Sigmoid colon (tissue), 7 donors: ENCODE measurements around the gene ECHS1. TPM values are rescaled to one million over a fixed set of nuclear protein-coding genes. Genes with fewer than 3 reads are reported as not detected.
"Not testable (repeated sequence)": the region's sequence is repeated elsewhere in the genome, so short reads cannot be mapped to it uniquely, and the experiment has no call there.

ENCODE experiments used
- DNase-seq: peaks from one replicate; pipeline ENCODE4 v3.0.0-alpha.2; 2019
- H3K27ac ChIP-seq, 4 donors: fragments of 200-600 bp; sonication (generic); one replicate each; pipeline ENCODE4 v1.5.1; 2016 to 2019; ENCODE audit warnings: mild to moderate bottlenecking in 1 of 4
- H3K27me3 ChIP-seq, 3 donors: fragments of 200-600 bp; sonication (generic); one replicate each; pipeline ENCODE4 v1.5.1; 2019; ENCODE audit warnings: mild to moderate bottlenecking in 1 of 3
- H3K36me3 ChIP-seq, 4 donors: fragments of 200-600 bp; sonication (generic); one replicate each; pipeline ENCODE4 v1.5.1; 2016 to 2019
- H3K4me1 ChIP-seq, 4 donors: fragments of 200-600 bp; sonication (generic); one replicate each; pipeline ENCODE4 v1.5.1; 2017 to 2019
- H3K4me3 ChIP-seq, 4 donors: fragments of 200-600 bp; sonication (generic); one replicate each; pipeline ENCODE4 v1.5.1; 2017 to 2019; ENCODE audit warnings: mild to moderate bottlenecking in 2 of 4, moderate library complexity in 1 of 4
- H3K9me3 ChIP-seq, 4 donors: fragments of 200-600 bp in 3 of 4; sonication (generic) in 3 of 4; one replicate each; pipeline versions ENCODE4 v1.5.1 to v1.6.1; 2013 to 2019
- EP300 ChIP-seq, 4 donors: sonication (generic); formaldehyde crosslinking; IDR thresholded peaks; one replicate each; pipeline ENCODE4 v1.6.1; 2017; ENCODE audit warnings: antibody characterized with exemption in 4 of 4
- POLR2A ChIP-seq, 2 donors: fragments of 450-650 bp; IDR thresholded peaks; one replicate each; pipeline ENCODE4 v1.6.1; 2016; ENCODE audit warnings: antibody characterized with exemption in 2 of 2, mild to moderate bottlenecking in 2 of 2, moderate library complexity in 2 of 2
- POLR2AphosphoS5 ChIP-seq, 4 donors: sonication (generic); formaldehyde crosslinking; IDR thresholded peaks; one replicate each; pipeline ENCODE4 v1.6.1; 2017; ENCODE audit warnings: antibody characterized with exemption in 4 of 4
- WGBS, 2 donors: extraction: QIAGEN DNeasy Blood & Tissue Kit; methylation state at CpG; one replicate each; pipeline ENCODE4 v1.1.7; 2013; 5-methylcytosine and 5-hydroxymethylcytosine counted together
- intact Hi-C: fragments of 100-400 bp; cut with DNase I; formaldehyde crosslinking; loops from one replicate; pipeline ENCODE4 v1.15.1; 2023
- polyA plus RNA-seq, 3 donors: library from polyadenylated mRNA; stranded (reverse); fragments of 200-250 nt; gene quantifications; one replicate each; pipeline ENCODE4 v1.2.3, GENCODE V29; 2013
- total RNA-seq, 4 donors: library from RNA; depleted of rRNA; stranded (reverse); fragments of >200 nt; gene quantifications; one replicate each; pipeline ENCODE4 v1.1.0, GENCODE V29; 2016
- TF ChIP-seq, protein P1 (sequence below), 4 experiments: fragments of 450-650 bp in 3 of 4; fragments of 200-600 bp in 1 of 4; IDR thresholded peaks; one replicate each; pipeline ENCODE4 v1.5.1; 2016 to 2019; ENCODE audit warnings: antibody characterized with exemption in 4 of 4, mild to moderate bottlenecking in 3 of 4, moderate library complexity in 2 of 4
- donor health status: healthy with polysubstance abuse.
- donor health status: Bipolar disorder and iron deficiency.
- donor health status: healthy.

The ECHS1 gene
- total and polyA plus RNA-seq, 7 donors = 58.6 to 360 (median 87.0) TPM

DNA sequence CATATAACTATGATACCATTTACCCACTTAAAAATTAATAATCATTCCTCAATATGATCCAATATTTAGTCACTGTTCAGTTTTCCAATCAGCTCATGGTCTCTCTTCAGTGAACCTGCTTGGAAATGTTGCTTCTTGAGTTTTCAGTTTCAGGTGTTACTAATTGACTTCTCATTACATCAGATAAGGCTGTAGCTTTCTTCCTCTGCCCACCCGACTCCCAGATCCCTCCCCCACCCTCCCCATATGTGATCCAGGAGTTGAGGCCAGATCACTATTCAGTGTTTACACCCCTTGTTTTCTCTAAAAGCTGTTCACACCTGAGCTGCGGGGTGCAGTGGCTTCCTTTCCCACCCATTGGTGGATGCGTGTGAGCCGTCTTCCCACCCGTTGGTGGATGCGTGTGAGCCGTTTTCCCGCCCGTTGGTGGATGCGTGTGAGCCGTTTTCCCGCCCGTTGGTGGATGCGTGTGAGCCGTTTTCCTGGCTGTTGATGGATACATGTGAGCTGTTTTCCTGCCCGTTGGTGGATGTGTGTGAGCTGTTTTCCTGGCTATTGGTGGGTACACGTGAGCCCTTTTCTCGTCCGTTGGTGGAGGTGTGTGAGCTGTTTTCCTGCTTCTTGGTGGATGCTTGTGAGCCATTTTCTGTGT lies 17.6 kb upstream of the ECHS1 start:
- peak; percentile 41 for DNase-seq
- H3K36me3 ChIP-seq = peaks cover 0 to 20% (median 3%) of the 10 kb centered on the region in 4 donors
- intact Hi-C loops = loop anchor here (5.0 kb wide), 1 partner anchor 63 kb away; no protein-coding TSS in a partner anchor
- H3K27ac ChIP-seq = no peak overlapping the region
- WGBS, 2 donors = 89 to 93% methylated on average over 19 of the region's 19 CpGs
- TF ChIP-seq POLR2AphosphoS5 (IDR thresholded peaks at IDR 0.05) (no peak), POLR2A (IDR thresholded peaks at IDR 0.05) (no peak), EP300 (IDR thresholded peaks at IDR 0.05) (no peak)
- TF ChIP-seq, protein P1, sequence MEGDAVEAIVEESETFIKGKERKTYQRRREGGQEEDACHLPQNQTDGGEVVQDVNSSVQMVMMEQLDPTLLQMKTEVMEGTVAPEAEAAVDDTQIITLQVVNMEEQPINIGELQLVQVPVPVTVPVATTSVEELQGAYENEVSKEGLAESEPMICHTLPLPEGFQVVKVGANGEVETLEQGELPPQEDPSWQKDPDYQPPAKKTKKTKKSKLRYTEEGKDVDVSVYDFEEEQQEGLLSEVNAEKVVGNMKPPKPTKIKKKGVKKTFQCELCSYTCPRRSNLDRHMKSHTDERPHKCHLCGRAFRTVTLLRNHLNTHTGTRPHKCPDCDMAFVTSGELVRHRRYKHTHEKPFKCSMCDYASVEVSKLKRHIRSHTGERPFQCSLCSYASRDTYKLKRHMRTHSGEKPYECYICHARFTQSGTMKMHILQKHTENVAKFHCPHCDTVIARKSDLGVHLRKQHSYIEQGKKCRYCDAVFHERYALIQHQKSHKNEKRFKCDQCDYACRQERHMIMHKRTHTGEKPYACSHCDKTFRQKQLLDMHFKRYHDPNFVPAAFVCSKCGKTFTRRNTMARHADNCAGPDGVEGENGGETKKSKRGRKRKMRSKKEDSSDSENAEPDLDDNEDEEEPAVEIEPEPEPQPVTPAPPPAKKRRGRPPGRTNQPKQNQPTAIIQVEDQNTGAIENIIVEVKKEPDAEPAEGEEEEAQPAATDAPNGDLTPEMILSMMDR (IDR thresholded peaks at IDR 0.05) = no peak
- peaks cover 0 to 17% (median 10%) of the 10 kb centered on the region in 4 donors for H3K4me1 ChIP-seq
- H3K9me3 ChIP-seq = no peaks in the 10 kb centered on the region
- H3K27me3 ChIP-seq = no peaks in the 10 kb centered on the region
- no peak overlapping the region for H3K4me3 ChIP-seq

DNA sequence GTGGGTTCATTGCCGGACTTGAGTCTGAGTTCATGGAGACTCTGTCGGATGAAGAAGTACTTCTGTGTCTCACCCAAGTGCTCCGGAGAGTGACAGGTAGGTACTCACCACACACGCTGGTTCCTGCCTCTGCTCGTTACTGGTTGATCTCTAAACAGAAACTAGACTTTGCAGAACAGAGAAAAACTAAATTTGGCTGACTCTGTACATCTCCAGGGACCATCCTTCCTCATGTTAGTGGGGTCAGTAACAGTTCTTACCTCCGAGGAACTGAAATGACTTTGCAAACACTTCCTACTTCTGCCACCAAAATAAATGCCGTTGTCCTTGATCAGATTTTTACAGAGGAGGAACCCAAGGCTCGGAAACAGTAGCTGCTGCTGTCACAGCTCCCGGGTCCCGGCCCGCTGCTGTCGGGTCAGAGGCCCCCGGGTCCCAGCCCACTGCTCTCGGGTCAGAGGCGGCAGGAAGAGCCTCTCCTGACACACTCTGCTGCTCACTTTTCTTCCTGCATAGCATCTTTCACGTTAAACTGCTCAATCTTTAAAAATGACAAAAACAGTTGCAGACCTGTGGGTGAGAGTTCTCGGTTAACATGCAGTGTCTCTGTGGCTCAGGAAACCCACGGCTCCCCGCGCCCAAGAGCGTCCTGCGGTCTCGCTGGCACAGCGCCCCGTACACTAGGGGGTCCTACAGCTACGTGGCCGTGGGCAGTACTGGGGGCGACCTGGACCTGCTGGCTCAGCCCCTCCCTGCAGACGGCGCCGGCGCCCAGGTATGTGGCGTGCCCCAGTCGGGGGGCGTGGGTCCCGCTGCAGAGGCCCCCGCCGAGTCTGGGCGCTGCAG lies 16.0 kb upstream of the ECHS1 start:
- peaks cover 0 to 26% (median 3%) of the 10 kb centered on the region in 4 donors for H3K36me3 ChIP-seq
- H3K4me1 ChIP-seq = peaks cover 0 to 5% (median 0%) of the 10 kb centered on the region in 4 donors
- peak overlapping the region in 2 of 4 donors; percentile 20 to 26 for H3K27ac ChIP-seq
- H3K9me3 ChIP-seq = no peaks in the 10 kb centered on the region
- DNase-seq = peak; percentile 50
- H3K27me3 ChIP-seq = no peaks in the 10 kb centered on the region
- no peak overlapping the region for H3K4me3 ChIP-seq
- intact Hi-C loops = no loop called here
- WGBS, 2 donors = 58 to 82% methylated on average over 39 of the region's 39 CpGs
- TF ChIP-seq POLR2A (IDR thresholded peaks at IDR 0.05) (no peak), EP300 (IDR thresholded peaks at IDR 0.05) (no peak), POLR2AphosphoS5 (IDR thresholded peaks at IDR 0.05) (no peak)
- TF ChIP-seq, protein P1 (IDR thresholded peaks at IDR 0.05) = no peak

DNA sequence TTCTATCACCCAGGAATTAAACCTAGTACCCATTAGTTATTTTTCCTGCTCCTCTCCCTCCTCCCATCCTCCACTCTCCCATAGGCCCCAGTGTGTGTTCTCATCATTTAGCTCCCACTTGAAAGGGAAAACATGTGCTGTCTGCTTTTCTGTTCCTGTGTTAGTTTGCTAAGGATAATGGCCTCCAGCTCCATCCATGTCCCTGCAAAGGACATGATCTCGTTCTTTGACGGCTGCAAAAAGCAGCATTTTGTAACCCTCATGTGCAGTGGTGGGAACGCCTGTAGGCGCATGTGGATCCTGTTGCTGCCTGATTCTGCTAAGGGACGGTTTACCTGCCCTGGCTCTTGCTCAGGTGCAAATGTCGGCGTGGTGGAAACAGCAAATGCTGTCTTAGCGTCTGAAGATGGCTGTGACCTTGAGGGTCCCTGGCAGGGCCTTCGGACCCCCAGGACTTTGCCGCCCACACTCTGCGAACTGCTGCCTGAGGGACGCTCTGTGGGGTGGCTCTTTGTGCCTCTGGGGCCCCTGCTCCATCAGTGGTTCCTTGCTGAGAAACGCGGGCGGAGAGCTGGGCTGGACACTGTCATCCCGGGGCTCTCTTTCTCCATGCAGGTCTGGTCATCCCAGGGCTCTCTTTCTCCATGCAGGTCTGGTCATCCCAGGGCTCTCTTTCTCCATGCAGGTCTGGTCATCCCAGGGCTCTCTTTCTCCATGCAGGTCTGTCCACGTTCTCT lies 15.2 kb upstream of the ECHS1 start:
- no peak overlapping the region for H3K4me3 ChIP-seq
- H3K27ac ChIP-seq = no peak overlapping the region
- peak; percentile 52 for DNase-seq
- intact Hi-C loops = no loop called here
- 82 to 90% methylated on average over 17 of the region's 17 CpGs for WGBS, 2 donors
- H3K9me3 ChIP-seq = no peaks in the 10 kb centered on the region
- no peaks in the 10 kb centered on the region for H3K27me3 ChIP-seq
- peaks cover 0 to 32% (median 3%) of the 10 kb centered on the region in 4 donors for H3K36me3 ChIP-seq
- TF ChIP-seq, protein P1 (IDR thresholded peaks at IDR 0.05) = no peak
- TF ChIP-seq POLR2AphosphoS5 (IDR thresholded peaks at IDR 0.05) (no peak), POLR2A (IDR thresholded peaks at IDR 0.05) (no peak)
- peaks cover 0 to 2% (median 0%) of the 10 kb centered on the region in 4 donors for H3K4me1 ChIP-seq

DNA sequence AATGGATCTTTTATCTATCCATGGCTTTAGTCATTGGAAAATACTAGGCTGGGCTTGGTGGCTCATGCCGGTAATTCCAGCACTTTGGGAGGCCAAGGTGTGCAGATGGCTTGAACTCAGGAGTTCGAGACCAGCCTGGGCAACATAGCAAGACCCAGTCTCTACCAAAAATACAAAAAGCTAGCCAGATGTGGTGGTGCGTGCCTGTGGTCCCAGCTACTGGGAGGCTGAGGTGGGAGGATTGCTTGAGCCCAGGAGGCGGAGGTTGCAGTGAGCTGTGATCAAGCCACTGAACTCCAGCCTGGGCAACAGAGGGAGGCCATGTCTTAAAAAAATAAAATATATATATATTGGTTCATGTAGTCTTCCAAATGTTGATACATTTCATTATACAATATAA lies 13.8 kb upstream of the ECHS1 start:
- 98% methylated on average over 4 of the region's 4 CpGs for WGBS, 2 donors
- DNase-seq = peak; percentile 4
- intact Hi-C loops = not testable (repeated sequence)

DNA sequence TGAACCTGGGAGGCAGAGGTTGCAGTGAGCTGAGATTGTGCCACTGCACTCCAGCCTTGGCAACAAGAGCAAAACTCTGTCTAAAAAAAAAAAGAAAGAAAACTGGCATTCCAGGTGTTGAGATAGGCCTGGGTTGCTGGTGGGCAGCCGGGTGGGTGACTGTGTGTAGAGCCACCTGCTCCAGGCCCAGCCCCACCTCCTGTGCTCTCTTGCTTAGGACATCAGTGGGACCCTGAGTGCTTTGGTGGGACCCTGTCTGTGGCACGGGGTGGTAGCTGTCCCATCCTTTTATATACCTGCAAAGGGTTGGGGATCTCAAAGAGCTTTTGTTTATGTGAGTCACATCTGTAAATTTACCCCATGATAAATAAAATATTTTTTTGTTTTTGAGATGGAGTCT lies 12.1 kb upstream of the ECHS1 start:
- no peaks in the 10 kb centered on the region for H3K27me3 ChIP-seq
- H3K4me1 ChIP-seq = peaks cover 0 to 4% (median 1%) of the 10 kb centered on the region in 4 donors
- no peak overlapping the region for H3K27ac ChIP-seq
- intact Hi-C loops = no loop called here
- DNase-seq = no peak
- peaks cover 0 to 36% (median 3%) of the 10 kb centered on the region in 4 donors for H3K36me3 ChIP-seq
- no peak for TF ChIP-seq POLR2A (IDR thresholded peaks at IDR 0.05)
- TF ChIP-seq, protein P1 (IDR thresholded peaks at IDR 0.05) = no peak
- no peak for TF ChIP-seq POLR2AphosphoS5 (IDR thresholded peaks at IDR 0.05)
- TF ChIP-seq EP300 (IDR thresholded peaks at IDR 0.05) = no peak
- WGBS, 2 donors = 91 to 94% methylated on average over 2 of the region's 2 CpGs
- no peak overlapping the region for H3K4me3 ChIP-seq
- H3K9me3 ChIP-seq = no peaks in the 10 kb centered on the region

More for the DNA sequence above, 13.8 kb upstream of the ECHS1 start:
- H3K4me3 ChIP-seq, H3K4me1 ChIP-seq, H3K27me3 ChIP-seq, H3K27ac ChIP-seq, H3K9me3 ChIP-seq: not testable (repeated sequence)
- H3K36me3 ChIP-seq = peaks cover 0 to 38% (median 3%) of the 10 kb centered on the region in 4 donors
